H1 (cell line): Measurements from ENCODE around the gene SOS1. TPM values are rescaled to one million over a fixed set of nuclear protein-coding genes. Genes with fewer than 3 reads are reported as not detected.

Experiments
- CTCF ChIA-PET: fragments of 300-600 bp; sonication (Branson Sonifier 250); formaldehyde crosslinking; loops from one replicate; lab custom pipeline; 2021; ENCODE audit not compliant: partially characterized antibody; lab: Charles Lee
- POLR2A ChIA-PET: fragments of 300-600 bp; sonication (Branson Sonifier 250); formaldehyde crosslinking; loops from one replicate; lab custom pipeline; 2021; ENCODE audit warnings: inconsistent platforms; ENCODE audit not compliant: partially characterized antibody; lab: Charles Lee
- DNase-seq, 2 experiments: peaks; one replicate each; pipeline versions ENCODE4 v3.0.0 to v3.0.0-alpha.2; 2010 to 2022; ENCODE audit warnings: low spot score in 2 of 2, low read depth in 1 of 2, mixed read lengths in 1 of 2
- FAIRE-seq: peaks from 2 replicates; lab custom pipeline; 2011; peaks lifted over from hg19 to GRCh38; lab: Jason Lieb, UNC
- H2AFZ ChIP-seq: 2 replicates; pipeline ENCODE4 v1.8.1; 2012; ENCODE audit warnings: low read length, inconsistent platforms
- H2AK5ac ChIP-seq: 2 replicates; pipeline ENCODE4 v1.6.1; 2013; ENCODE audit warnings: low read depth, low read length
- H2BK120ac ChIP-seq: replicated peaks from 2 replicates; pipeline ENCODE3; 2013; ENCODE audit warnings: low read depth, low read length, inconsistent platforms
- H2BK12ac ChIP-seq: 2 replicates; pipeline ENCODE4 v1.6.1; 2013; ENCODE audit warnings: low read depth, low read length
- H2BK15ac ChIP-seq: 2 replicates; pipeline ENCODE4 v1.6.1; 2013; ENCODE audit warnings: low read length
- H2BK20ac ChIP-seq: 2 replicates; pipeline ENCODE4 v1.6.1; 2013; ENCODE audit warnings: low read length
- H2BK5ac ChIP-seq: 2 replicates; pipeline ENCODE4 v1.6.1; 2013; ENCODE audit warnings: low read depth, low read length
- H3K14ac ChIP-seq: 2 replicates; pipeline ENCODE4 v1.6.1; 2013; ENCODE audit warnings: inconsistent platforms; ENCODE audit not compliant: insufficient read length
- H3K18ac ChIP-seq: 2 replicates; pipeline ENCODE4 v1.6.1; 2013; ENCODE audit warnings: low read length; ENCODE audit errors: extremely low read depth
- H3K23ac ChIP-seq: 2 replicates; pipeline ENCODE4 v1.6.1; 2013; ENCODE audit warnings: inconsistent platforms; ENCODE audit not compliant: insufficient read length
- H3K23me2 ChIP-seq: 2 replicates; pipeline ENCODE4 v1.6.1; 2013; ENCODE audit warnings: low read depth, low read length
- H3K27ac ChIP-seq: 2 replicates; pipeline ENCODE4 v1.6.1; 2011; ENCODE audit warnings: low read depth, low read length, inconsistent platforms
- H3K27me3 ChIP-seq, 4 experiments: replicated peaks in 1 of 4; 1 replicate in 1 of 4; 2 replicates in 3 of 4; pipeline versions ENCODE4 v1.6.1 to v1.8.1; 2011 to 2013; ENCODE audit warnings: low read length in 3 of 4, mild to moderate bottlenecking in 3 of 4, inconsistent platforms in 2 of 4, mixed read lengths in 2 of 4, moderate library complexity in 1 of 4; ENCODE audit not compliant: control insufficient read depth in 3 of 4, insufficient read depth in 3 of 4; ENCODE audit errors: extremely low read depth in 1 of 4
- H3K36me3 ChIP-seq, 4 experiments: 2 replicates each; pipeline versions ENCODE4 v1.6.1 to v1.8.1; 2011 to 2013; ENCODE audit warnings: mild to moderate bottlenecking in 4 of 4, low read length in 3 of 4, moderate library complexity in 2 of 4, control low read depth in 1 of 4, inconsistent platforms in 1 of 4; ENCODE audit not compliant: insufficient read depth in 4 of 4, control insufficient read depth in 2 of 4
- H3K4ac ChIP-seq: replicated peaks from 2 replicates; pipeline ENCODE3; 2013; ENCODE audit warnings: low read length, low read depth, mixed read lengths, inconsistent platforms; ENCODE audit not compliant: insufficient read length
- H3K4me1 ChIP-seq, 4 experiments: replicated peaks in 1 of 4; 1 replicate in 1 of 4; 2 replicates in 3 of 4; pipeline versions ENCODE4 v1.6.1 to v1.8.1; 2011 to 2013; ENCODE audit warnings: low read length in 3 of 4, inconsistent platforms in 2 of 4, mixed read lengths in 1 of 4; ENCODE audit not compliant: insufficient read depth in 4 of 4, control insufficient read depth in 3 of 4
- H3K4me2 ChIP-seq, 2 experiments: 2 replicates each; pipeline versions ENCODE4 v1.6.1 to v1.8.1; 2011 to 2013; ENCODE audit warnings: low read depth in 2 of 2, low read length in 2 of 2, control low read depth in 1 of 2, inconsistent platforms in 1 of 2, mild to moderate bottlenecking in 1 of 2; ENCODE audit not compliant: insufficient read depth in 1 of 2
- H3K4me3 ChIP-seq, 4 experiments: fragments of 200-600, 300-600 bp in 1 of 4; sonication (generic), shearing (Covaris generic), sonication (Bioruptor Twin) in 1 of 4; 2 replicates each; pipeline versions ENCODE4 v1.5.1 to v1.8.1; 2011 to 2016; ENCODE audit warnings: low read length in 4 of 4, low read depth in 3 of 4, control low read depth in 2 of 4, inconsistent platforms in 2 of 4, mild to moderate bottlenecking in 2 of 4, mixed read lengths in 1 of 4, moderate library complexity in 1 of 4; ENCODE audit not compliant: insufficient read depth in 2 of 4; ENCODE audit errors: extremely low read depth in 1 of 4
- H3K56ac ChIP-seq: replicated peaks from 2 replicates; pipeline ENCODE3; 2013; ENCODE audit warnings: low read depth, mild to moderate bottlenecking, mixed read lengths, low read length, inconsistent platforms; ENCODE audit not compliant: insufficient read length
- H3K79me1 ChIP-seq: 2 replicates; pipeline ENCODE4 v1.6.1; 2013; ENCODE audit warnings: low read depth, low read length, control low read depth
- H3K79me2 ChIP-seq, 2 experiments: 2 replicates each; pipeline versions ENCODE4 v1.6.1 to v1.8.1; 2012 to 2013; ENCODE audit warnings: low read length in 2 of 2, mild to moderate bottlenecking in 2 of 2, inconsistent platforms in 1 of 2; ENCODE audit not compliant: insufficient read depth in 2 of 2, control insufficient read depth in 1 of 2
- H3K9ac ChIP-seq, 4 experiments: replicated peaks in 1 of 4; 1 replicate in 1 of 4; 2 replicates in 3 of 4; pipeline versions ENCODE4 v1.6.1 to v1.8.1; 2011 to 2013; ENCODE audit warnings: low read depth in 3 of 4, low read length in 3 of 4, control low read depth in 2 of 4, mild to moderate bottlenecking in 2 of 4, moderate library complexity in 2 of 4, inconsistent platforms in 1 of 4; ENCODE audit errors: extremely low read depth in 1 of 4
- H3K9me3 ChIP-seq, 2 experiments: 2 replicates each; pipeline versions ENCODE4 v1.6.1 to v1.8.1; 2012 to 2013; ENCODE audit warnings: mild to moderate bottlenecking in 2 of 2, moderate library complexity in 2 of 2, control low read depth in 1 of 2, inconsistent platforms in 1 of 2, low read depth in 1 of 2, low read length in 1 of 2, mixed read lengths in 1 of 2; ENCODE audit not compliant: insufficient read depth in 2 of 2
- H4K20me1 ChIP-seq, 2 experiments: replicated peaks in 1 of 2; 2 replicates each; pipeline versions ENCODE3 to v1.8.1; 2011 to 2013; ENCODE audit warnings: inconsistent platforms in 2 of 2, low read length in 2 of 2, mild to moderate bottlenecking in 1 of 2; ENCODE audit not compliant: insufficient read depth in 2 of 2, control insufficient read depth in 1 of 2
- H4K5ac ChIP-seq: 2 replicates; pipeline ENCODE4 v1.6.1; 2013; ENCODE audit warnings: low read length, low read depth, mixed read lengths, inconsistent platforms; ENCODE audit not compliant: insufficient read length
- H4K8ac ChIP-seq: 2 replicates; pipeline ENCODE4 v1.8.0; 2013; ENCODE audit warnings: mild to moderate bottlenecking, moderate library complexity, low read length, inconsistent platforms; ENCODE audit not compliant: insufficient read depth; ENCODE audit errors: extremely low read depth
- H4K91ac ChIP-seq: replicated peaks from 2 replicates; pipeline ENCODE3; 2013; ENCODE audit warnings: low read length, mixed read lengths, inconsistent platforms; ENCODE audit not compliant: insufficient read length
- CBX8 ChIP-seq: fragments of 300-800, 300-1000 bp; sonication (generic); IDR thresholded peaks from 2 replicates; pipeline ENCODE4 v1.7.1; 2016; ENCODE audit warnings: low read depth, low read length, borderline replicate concordance
- CTCF ChIP-seq, 3 experiments: IDR thresholded peaks; 1 replicate in 2 of 3; 2 replicates in 1 of 3; pipeline versions ENCODE4 v1.5.1 to v1.6.1; 2011; ENCODE audit warnings: low read length in 3 of 3, mild to moderate bottlenecking in 3 of 3, inconsistent platforms in 2 of 3, low read depth in 1 of 3, moderate library complexity in 1 of 3; ENCODE audit not compliant: insufficient read depth in 1 of 3; ENCODE audit errors: control extremely low read depth in 1 of 3
- EGR1 ChIP-seq: IDR thresholded peaks from 2 replicates; pipeline ENCODE4 v1.6.1; 2011; ENCODE audit warnings: low read depth, low read length, borderline replicate concordance
- GTF2F1 ChIP-seq: IDR thresholded peaks from 2 replicates; pipeline ENCODE4 v1.6.1; 2012; ENCODE audit warnings: low read depth, low read length, improper control_type of control experiment, borderline replicate concordance
- RNF2 ChIP-seq: fragments of 200-900, 300-1000 bp; sonication (generic); IDR thresholded peaks from 2 replicates; pipeline ENCODE4 v1.7.1; 2016; ENCODE audit warnings: borderline replicate concordance, low read depth, mild to moderate bottlenecking, antibody characterized with exemption, low read length; ENCODE audit not compliant: poor library complexity, severe bottlenecking; ENCODE audit errors: missing control alignments
- SIN3A ChIP-seq, 2 experiments: IDR thresholded peaks in 1 of 2; conservative IDR thresholded peaks in 1 of 2; 2 replicates each; pipeline ENCODE4 v1.6.1; 2011 to 2012; ENCODE audit warnings: low read length in 2 of 2, improper control_type of control experiment in 1 of 2, low read depth in 1 of 2, mild to moderate bottlenecking in 1 of 2
- SIX5 ChIP-seq: IDR thresholded peaks from 2 replicates; pipeline ENCODE4 v1.6.1; 2011; ENCODE audit warnings: mild to moderate bottlenecking, low read depth, low read length
- ZNF274 ChIP-seq: IDR thresholded peaks from 2 replicates; pipeline ENCODE4 v1.7.0; 2012; ENCODE audit warnings: low read length, borderline replicate concordance; ENCODE audit errors: extremely low read depth
- WGBS, 2 experiments: shearing (Covaris generic) in 1 of 2; methylation state at CpG; one replicate each; pipeline versions ENCODE4 v1.1.6 to v1.1.7; 2013 to 2015; ENCODE audit warnings: low lambda C conversion rate in 2 of 2, mixed read lengths in 2 of 2, inconsistent platforms in 1 of 2, low coverage in 1 of 2, missing lambda C conversion rate in 1 of 2; ENCODE audit not compliant: insufficient replicate concordance in 2 of 2, insufficient coverage in 1 of 2, insufficient read length in 1 of 2; ENCODE audit errors: extremely low coverage in 1 of 2, missing lambda C conversion rate in 1 of 2; 5-methylcytosine and 5-hydroxymethylcytosine counted together
- polyA plus RNA-seq, 7 experiments: library from polyadenylated mRNA; depleted of rRNA in 3 of 7; stranded (reverse) in 5 of 7; unstranded in 2 of 7; fragments of >200 nt in 5 of 7; fragments of 200-250 nt in 2 of 7; gene quantifications; 1 replicate in 5 of 7; 2 replicates in 1 of 7; 4 replicates in 1 of 7; pipeline versions ENCODE4 v1.2.1 to v1.2.3, GENCODE V29; 2011 to 2013; ENCODE audit warnings: missing spikeins in 2 of 7, mixed read lengths in 2 of 7
- total RNA-seq: library from RNA; stranded (reverse); fragmentation: NEBNext Ultra II Directional; extraction: Animal tissue kit (Norgen Biotek cat#: 25700); gene quantifications from 2 replicates; pipeline ENCODE4 v1.2.1, GENCODE V29; 2021

The SOS1 gene
- total and polyA plus RNA-seq, 2 of the 8 experiments (the other 6 are each of a cell fraction or from before 2014, with no cell fraction given), result 25.7 to 27.0 TPM

- no peaks in the 10 kb centered on the region for H3K79me1 ChIP-seq
- no peak for TF ChIP-seq SIN3A (conservative IDR thresholded peaks at IDR 0.05 in 1 of 2, IDR thresholded peaks at IDR 0.05 in 1 of 2; ENCODE audit: low read depth in 1 of 2, low read length in 2 of 2)
- no peak for TF ChIP-seq CTCF (IDR thresholded peaks at IDR 0.05; ENCODE audit: control extremely low read depth in 1 of 3, insufficient read depth in 1 of 3, low read depth in 1 of 3, low read length in 3 of 3)
- no peak for TF ChIP-seq EGR1
- no peak for TF ChIP-seq SIX5
- no peak for TF ChIP-seq ZNF274
- TF ChIP-seq CBX8, result no peak
- TF ChIP-seq RNF2, result no peak
- TF ChIP-seq GTF2F1, result no peak
These were observed 20.8 kb upstream of the SOS1 start for GRCh38 chr2:39141334-39142271.

More at GRCh38 chr2:39141334-39142271, 20.8 kb upstream of the SOS1 start:
- Histone ChIP-seq H4K8ac (no peak overlapping the region), H3K27me3 (no peaks in the 10 kb centered on the region), H3K56ac (no peak overlapping the region), H4K5ac (no peak overlapping the region), H3K4me1 (peaks cover 0 to 3% (median 2%) of the 10 kb centered on the region in 4 experiments; a peak in 4 of 7 replicates), H2BK120ac (no peak overlapping the region), H4K20me1 (no peaks in the 10 kb centered on the region), H3K79me2 (no peaks in the 10 kb centered on the region), H2BK5ac (no peak overlapping the region), H2AFZ (no peak overlapping the region), H2BK15ac (no peak overlapping the region), H4K91ac (no peak overlapping the region), H2BK20ac (no peak overlapping the region), H3K4me2 (no peak overlapping the region; a peak in 1 of 4 replicates), H3K36me3 (no peaks in the 10 kb centered on the region), H3K9me3 (no peaks in the 10 kb centered on the region), H3K4me3 (no peak overlapping the region), H3K9ac (no peak overlapping the region), H3K23ac (no peak overlapping the region), H3K27ac (no peak overlapping the region), H3K18ac (no peak overlapping the region), H2BK12ac (no peak overlapping the region), H3K14ac (no peak overlapping the region), H3K23me2 (no peaks in the 10 kb centered on the region), H2AK5ac (no peak overlapping the region), H3K4ac (no peak overlapping the region)
- DNase-seq (no peak), FAIRE-seq (no peak)
- 81% methylated on average over 8 of the region's 8 CpGs; no CpG with 5 or more reads in 1 of the 2 experiments for WGBS, 2 experiments
- ChIA-PET POLR2A (interaction anchor here (0.7 to 1.2 kb wide), 3 partner anchors 8 to 390 kb away, joined by 3 to 4 read pairs (median 3); partner anchors contain the start of gene SRSF7), CTCF (interaction anchor here (0.8 to 1.4 kb wide), 5 partner anchors 9 to 88 kb away, joined by 3 to 4 read pairs (median 3); no protein-coding TSS in a partner anchor)
